ACC112 (cell line): Measurements from ENCODE around the gene NSFL1C.
"Not testable (repeated sequence)": the region's sequence is repeated elsewhere in the genome, so short reads cannot be mapped to it uniquely, and the experiment has no call there.

Source experiments
- H2AFZ ChIP-seq: fragments of 200-600 bp; sonication (generic); one replicate; pipeline ENCODE4 v1.6.0; 2017; ENCODE audit warnings: antibody characterized with exemption, low read length; ENCODE audit not compliant: unreplicated experiment
- H3K27ac ChIP-seq: fragments of 200-600 bp; sonication (generic); 2 replicates; pipeline ENCODE4 v1.5.1; 2014; ENCODE audit warnings: low read depth, mild to moderate bottlenecking, antibody characterized with exemption, low read length, moderate library complexity
- H3K27me3 ChIP-seq: fragments of 200-600 bp; sonication (generic); 2 replicates; pipeline ENCODE4 v1.6.1; 2014; ENCODE audit warnings: mild to moderate bottlenecking, antibody characterized with exemption, low read length, moderate library complexity, mixed read lengths; ENCODE audit not compliant: insufficient read depth
- H3K36me3 ChIP-seq: fragments of 200-600 bp; sonication (generic); 2 replicates; pipeline ENCODE4 v1.6.1; 2016; ENCODE audit warnings: mild to moderate bottlenecking, antibody characterized with exemption, low read length, moderate library complexity, mixed read lengths; ENCODE audit not compliant: insufficient read depth
- H3K4me1 ChIP-seq: fragments of 200-600 bp; sonication (generic); one replicate; pipeline ENCODE4 v1.6.1; 2016; ENCODE audit warnings: low read length, mixed read lengths; ENCODE audit not compliant: insufficient read depth, unreplicated experiment, control insufficient read depth
- H3K4me3 ChIP-seq: fragments of 200-600 bp; sonication (generic); 2 replicates; pipeline ENCODE4 v1.5.1; 2014; ENCODE audit warnings: mild to moderate bottlenecking, low read depth, low read length
- H3K79me2 ChIP-seq: fragments of 200-600 bp; sonication (generic); one replicate; pipeline ENCODE4 v1.6.0; 2016; ENCODE audit warnings: low read length; ENCODE audit not compliant: control insufficient read depth, unreplicated experiment, insufficient read depth

Gene NSFL1C

GRCh38 chr20:1402149-1402548 is 64.5 kb downstream of the NSFL1C start:
- no peak overlapping the region for H3K27ac ChIP-seq
- no peaks in the 10 kb centered on the region for H3K27me3 ChIP-seq
- H3K79me2 ChIP-seq, result no peaks in the 10 kb centered on the region
- H2AFZ ChIP-seq, result no peak overlapping the region
- peaks cover 7% of the 10 kb centered on the region for H3K4me1 ChIP-seq
- H3K4me3 ChIP-seq, result no peak overlapping the region
- H3K36me3 ChIP-seq, result no peaks in the 10 kb centered on the region

DNA sequence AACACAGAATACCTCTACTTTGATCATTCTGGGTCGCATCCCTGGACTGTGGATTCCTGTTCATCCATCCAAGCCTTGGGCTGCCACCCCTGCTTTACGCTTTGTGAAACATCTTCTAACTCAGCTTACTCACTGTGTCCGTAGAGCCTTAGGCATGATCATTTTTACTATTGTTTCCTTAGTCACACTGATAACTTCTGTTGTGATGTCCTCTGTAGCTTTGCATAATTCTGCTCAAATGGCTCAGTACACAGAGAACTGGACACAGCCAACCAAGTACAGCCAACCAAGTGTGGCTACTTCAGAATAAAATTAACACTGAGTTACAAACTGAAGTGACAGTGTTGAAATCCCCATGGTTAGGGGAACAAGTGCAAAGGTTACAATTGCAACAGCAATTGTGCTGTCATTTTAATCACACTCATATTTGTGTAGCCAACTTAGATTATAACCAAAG is 65.2 kb downstream of the NSFL1C start:
- Histone ChIP-seq H3K4me1 (peaks cover 7% of the 10 kb centered on the region), H3K36me3 (no peaks in the 10 kb centered on the region), H2AFZ (no peak overlapping the region), H3K27ac (no peak overlapping the region), H3K79me2 (no peaks in the 10 kb centered on the region), H3K4me3 (no peak overlapping the region), H3K27me3 (no peaks in the 10 kb centered on the region)

DNA sequence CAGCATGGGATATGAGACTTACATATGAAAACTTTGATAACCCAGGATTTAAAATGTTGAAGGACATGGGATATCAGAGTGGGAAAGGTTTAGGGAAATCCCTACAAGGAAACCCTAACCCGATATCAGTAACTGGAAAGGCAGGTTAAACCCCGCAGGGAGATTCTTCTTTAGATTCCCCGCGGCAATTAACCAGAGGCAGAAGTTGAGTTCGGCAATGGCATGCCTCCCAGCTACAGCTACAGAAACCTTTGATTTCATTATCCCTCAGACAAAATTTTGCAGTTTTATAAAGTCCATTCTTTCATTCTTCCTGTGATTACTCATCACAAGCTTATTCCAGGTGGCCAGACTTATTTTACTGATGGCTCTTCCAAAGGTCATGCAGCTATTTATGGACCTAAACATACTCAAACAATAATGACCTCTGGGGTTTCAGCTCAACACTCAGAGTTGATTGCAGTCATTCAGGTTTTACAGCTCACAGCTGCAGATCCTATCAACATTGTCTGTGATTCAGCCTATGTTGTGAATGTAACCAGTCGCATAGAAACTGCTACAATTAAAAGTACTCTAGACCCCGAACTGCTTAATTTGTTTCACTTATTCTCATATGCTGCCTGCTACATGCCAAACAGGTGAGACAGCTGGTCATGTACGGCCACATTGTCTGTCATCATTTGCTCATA is 66.8 kb downstream of the NSFL1C start:
- H3K27ac ChIP-seq, H3K4me1 ChIP-seq, H3K27me3 ChIP-seq, H2AFZ ChIP-seq, H3K4me3 ChIP-seq, H3K36me3 ChIP-seq, H3K79me2 ChIP-seq: not testable (repeated sequence)

- H2AFZ ChIP-seq, H3K4me1 ChIP-seq, H3K4me3 ChIP-seq, H3K27me3 ChIP-seq, H3K36me3 ChIP-seq, H3K79me2 ChIP-seq, H3K27ac ChIP-seq: not testable (repeated sequence)
These were observed 68.5 kb downstream of the NSFL1C start for GRCh38 chr20:1398185-1398584.

GRCh38 chr20:1397710-1398109 is 68.9 kb downstream of the NSFL1C start:
- Histone ChIP-seq H3K4me3 (no peak overlapping the region), H3K27ac (no peak overlapping the region), H3K27me3 (no peaks in the 10 kb centered on the region), H3K36me3 (no peaks in the 10 kb centered on the region), H3K79me2 (peaks cover 2% of the 10 kb centered on the region), H3K4me1 (peaks cover 7% of the 10 kb centered on the region), H2AFZ (no peak overlapping the region)

DNA sequence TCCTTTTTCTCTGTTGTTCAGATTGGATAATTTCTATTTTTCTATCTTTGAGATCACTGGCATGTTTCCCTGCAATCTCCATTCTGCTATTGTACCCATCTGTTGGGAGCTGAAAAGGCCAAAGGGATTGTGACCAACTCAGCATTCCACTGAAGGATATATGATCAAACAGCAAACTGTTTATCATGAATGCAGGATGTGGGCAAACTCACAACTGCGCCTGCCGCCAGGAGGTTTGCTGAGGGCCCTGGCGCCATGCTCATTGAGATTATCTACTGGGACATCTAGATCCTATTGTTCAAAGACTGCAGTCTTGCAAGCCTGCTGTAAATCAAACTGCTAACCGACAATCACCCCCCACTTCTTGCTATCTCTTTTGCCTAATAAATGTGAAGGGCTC is 69.9 kb downstream of the NSFL1C start:
- H3K36me3 ChIP-seq, result no peaks in the 10 kb centered on the region
- H3K27me3 ChIP-seq, result no peaks in the 10 kb centered on the region
- H3K4me1 ChIP-seq, result peaks cover 7% of the 10 kb centered on the region
- H2AFZ ChIP-seq, result no peak overlapping the region
- H3K27ac ChIP-seq, result no peak overlapping the region
- peaks cover 12% of the 10 kb centered on the region for H3K79me2 ChIP-seq
- H3K4me3 ChIP-seq, result no peak overlapping the region

- peak overlapping the region; percentile 27 for H2AFZ ChIP-seq
- H3K4me1 ChIP-seq, result peaks cover 9% of the 10 kb centered on the region
- H3K4me3 ChIP-seq, result no peak overlapping the region
- peaks cover 16% of the 10 kb centered on the region for H3K79me2 ChIP-seq
- no peaks in the 10 kb centered on the region for H3K27me3 ChIP-seq
- no peak overlapping the region for H3K27ac ChIP-seq
- H3K36me3 ChIP-seq, result no peaks in the 10 kb centered on the region
These were observed 70.4 kb downstream of the NSFL1C start for GRCh38 chr20:1396264-1396663.

DNA sequence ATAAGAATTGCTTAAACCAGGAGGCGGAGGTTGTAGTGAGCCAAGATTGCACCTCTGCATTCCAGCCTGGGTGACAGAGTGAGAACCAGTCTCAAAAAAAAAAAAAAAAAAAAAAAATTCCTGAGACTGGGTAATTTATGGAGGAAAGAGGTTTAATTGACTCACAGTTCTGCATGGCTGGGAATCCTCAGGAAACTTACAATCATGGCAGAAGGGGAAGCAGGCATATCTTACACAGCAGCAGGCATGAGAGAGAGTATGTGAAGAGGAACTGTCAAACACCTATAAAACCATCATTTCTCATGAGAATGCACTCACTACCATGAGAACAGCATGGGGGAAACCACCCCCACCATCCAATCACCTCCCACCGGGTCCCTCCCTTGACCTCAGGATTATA is 72.0 kb downstream of the NSFL1C start:
- no peak overlapping the region for H3K4me3 ChIP-seq
- H3K27ac ChIP-seq, result no peak overlapping the region
- peaks cover 32% of the 10 kb centered on the region for H3K79me2 ChIP-seq
- no peaks in the 10 kb centered on the region for H3K36me3 ChIP-seq
- H3K4me1 ChIP-seq, result peaks cover 17% of the 10 kb centered on the region
- H3K27me3 ChIP-seq, result no peaks in the 10 kb centered on the region
- H2AFZ ChIP-seq, result no peak overlapping the region

DNA sequence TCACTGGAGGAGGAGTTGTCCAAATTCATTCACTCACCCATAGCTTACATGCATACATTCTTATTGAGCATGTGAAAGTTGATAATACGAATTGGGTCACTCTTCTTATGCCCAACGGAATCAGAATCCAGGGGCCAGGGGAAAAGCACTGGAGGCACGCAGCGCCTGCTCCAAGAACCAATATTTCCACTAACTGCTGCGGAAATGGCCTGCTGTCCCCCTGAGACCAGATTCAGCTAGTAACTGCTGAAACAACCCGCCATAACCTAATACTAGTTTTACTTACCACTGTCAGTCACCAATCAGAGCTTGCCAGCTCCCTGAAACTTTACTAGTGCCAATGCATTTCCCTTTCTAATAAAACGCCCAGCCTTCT is 73.2 kb downstream of the NSFL1C start:
- peak overlapping the region; percentile 89 for H2AFZ ChIP-seq
- H3K79me2 ChIP-seq, result peaks cover 43% of the 10 kb centered on the region
- no peaks in the 10 kb centered on the region for H3K27me3 ChIP-seq
- H3K4me3 ChIP-seq, result peak overlapping the region; percentile 91
- H3K27ac ChIP-seq, result peak overlapping the region; percentile 16; the same call in 1 of the 2 replicates
- peaks cover 28% of the 10 kb centered on the region for H3K4me1 ChIP-seq
- H3K36me3 ChIP-seq, result no peaks in the 10 kb centered on the region

DNA sequence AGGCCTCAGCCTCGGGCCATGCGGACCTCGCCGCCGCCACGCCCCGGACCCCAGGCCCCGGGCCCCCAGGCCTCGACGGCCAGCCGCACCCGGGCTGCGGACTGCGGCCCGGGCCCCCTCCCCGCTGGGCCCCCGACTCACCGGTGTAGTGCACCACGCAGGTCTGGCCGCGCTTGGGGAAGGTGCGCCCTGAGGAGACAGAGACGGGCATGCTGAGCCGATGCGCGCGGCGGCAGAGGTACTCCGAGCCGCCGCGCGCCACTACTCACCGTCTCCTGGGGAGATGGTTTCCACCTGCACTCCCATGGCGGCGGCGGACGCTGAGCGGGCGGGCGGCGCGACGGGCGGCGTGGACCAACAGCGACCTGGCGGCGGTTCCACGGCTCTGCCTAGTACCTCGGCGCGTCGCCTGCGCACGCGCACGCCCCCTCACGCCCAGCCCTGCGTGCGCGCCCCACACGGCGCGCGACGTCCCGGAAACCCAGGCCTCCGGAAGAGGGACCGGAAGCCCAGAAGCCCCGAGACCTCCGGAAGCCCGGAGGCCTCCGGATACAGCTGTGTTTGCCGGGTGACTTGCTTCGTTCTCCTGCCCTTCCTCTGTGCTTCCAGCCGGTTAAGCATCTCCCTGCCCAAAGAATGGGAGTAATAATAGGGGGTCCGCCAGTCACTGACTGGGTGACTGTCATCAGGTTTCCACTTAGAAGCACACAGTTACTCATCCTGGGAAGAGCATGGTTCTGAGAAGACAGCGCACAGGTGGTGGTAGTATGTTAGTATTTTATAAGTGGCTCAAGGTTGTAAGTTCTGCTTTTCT is 73.7 kb downstream of the NSFL1C start, which contains the start of gene FKBP1A:
Gene FKBP1A, minus strand, starts transcription at position 362 of the 814 bp plus-strand sequence. Its CDS starts 56 bp downstream, at position 306.
- Histone ChIP-seq H3K79me2 (peaks cover 49% of the 10 kb centered on the region), H3K4me1 (peaks cover 34% of the 10 kb centered on the region), H3K27ac (peak within 1 kb of the TSS; percentile 62)

DNA sequence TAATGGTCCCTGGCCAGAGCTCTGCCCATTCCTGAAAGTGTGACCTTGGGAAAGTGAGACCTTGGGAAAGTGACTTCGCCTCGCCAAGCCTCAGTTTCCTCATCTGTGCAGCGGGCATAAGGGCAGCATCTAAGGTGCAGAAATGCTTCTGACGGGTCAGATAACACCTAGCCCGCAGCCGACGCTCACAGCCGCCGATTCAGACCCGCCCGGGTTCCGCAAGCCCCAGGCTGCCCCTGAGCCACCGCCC is 74.3 kb downstream of the NSFL1C start:
- H3K4me1 ChIP-seq, result peaks cover 35% of the 10 kb centered on the region
- peaks cover 55% of the 10 kb centered on the region for H3K79me2 ChIP-seq

More for the DNA sequence above, 73.7 kb downstream of the NSFL1C start, which contains the start of gene FKBP1A:
- peak within 1 kb of the TSS; percentile 91 for H3K4me3 ChIP-seq
- no peaks in the 10 kb centered on the region for H3K36me3 ChIP-seq
- H3K27me3 ChIP-seq, result no peaks in the 10 kb centered on the region
- peak within 1 kb of the TSS; percentile 89 for H2AFZ ChIP-seq

More for the DNA sequence above, 74.3 kb downstream of the NSFL1C start:
- Histone ChIP-seq H2AFZ (no peak overlapping the region), H3K27me3 (no peaks in the 10 kb centered on the region), H3K4me3 (peak overlapping the region; percentile 91), H3K36me3 (no peaks in the 10 kb centered on the region), H3K27ac (peak overlapping the region; percentile 62)
